ENCODE measurements around the gene IFT25.

The IFT25 gene

DNA sequence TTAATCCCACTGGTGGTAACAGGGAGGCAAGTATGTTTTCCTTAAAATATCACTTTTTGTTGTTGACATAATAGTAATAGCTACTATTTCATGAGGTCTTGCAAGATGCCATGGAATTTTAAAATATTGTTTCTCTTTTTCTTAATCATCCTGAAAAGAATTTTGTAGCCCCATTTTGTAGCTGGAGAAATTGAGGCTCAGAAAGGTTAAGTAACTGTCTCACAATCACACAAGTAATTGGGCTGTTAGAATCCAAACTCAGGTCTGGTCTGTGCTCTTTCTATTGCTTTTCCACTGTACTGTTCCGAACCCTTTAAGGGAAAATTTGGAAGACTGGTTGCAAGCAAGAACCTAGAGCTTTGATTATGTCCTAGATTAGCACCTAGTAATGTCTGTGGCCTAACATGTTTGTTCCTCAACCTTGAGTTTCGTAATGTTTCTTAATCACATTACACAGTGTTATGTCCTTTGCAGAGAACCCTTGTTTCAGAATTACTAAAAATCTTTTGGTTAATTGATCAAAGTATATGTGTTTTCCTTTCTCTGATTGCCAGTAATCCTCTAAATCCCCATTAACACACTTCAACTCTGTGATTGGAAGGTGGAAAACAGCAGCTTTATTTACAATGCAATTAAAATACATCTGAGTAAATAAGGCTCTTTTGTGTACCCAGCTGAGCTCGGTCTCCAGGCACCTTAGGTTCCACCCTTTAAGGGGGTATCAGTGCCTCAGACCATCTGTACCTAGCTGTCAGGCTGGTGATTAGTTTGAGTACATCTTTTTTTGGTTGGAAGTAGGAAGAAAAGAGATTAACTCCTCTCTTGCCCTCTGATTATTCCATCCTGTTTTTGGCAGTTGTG is 11.0 kb upstream of the IFT25 start:
- DNase-seq, result no peak

DNA sequence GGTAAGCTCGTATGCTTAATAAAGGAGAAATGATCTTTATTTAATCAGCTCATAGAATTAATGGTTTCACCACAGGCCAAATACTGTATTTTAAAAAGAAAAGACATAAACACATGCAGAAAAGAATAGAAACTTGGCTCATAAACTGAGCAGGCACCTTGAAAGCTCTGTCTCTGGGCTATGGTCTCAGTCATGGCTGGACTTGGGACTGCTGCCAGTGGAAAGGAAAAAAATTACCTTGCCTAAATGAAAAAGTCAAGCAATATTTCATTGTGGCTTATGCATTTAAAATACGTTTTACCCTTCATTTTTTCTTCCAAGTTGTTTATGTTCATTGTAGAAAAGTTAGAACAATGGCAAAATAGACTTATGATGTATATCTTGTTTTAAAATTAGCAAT is 8.6 kb upstream of the IFT25 start:
- DNase-seq, result no peak

DNA sequence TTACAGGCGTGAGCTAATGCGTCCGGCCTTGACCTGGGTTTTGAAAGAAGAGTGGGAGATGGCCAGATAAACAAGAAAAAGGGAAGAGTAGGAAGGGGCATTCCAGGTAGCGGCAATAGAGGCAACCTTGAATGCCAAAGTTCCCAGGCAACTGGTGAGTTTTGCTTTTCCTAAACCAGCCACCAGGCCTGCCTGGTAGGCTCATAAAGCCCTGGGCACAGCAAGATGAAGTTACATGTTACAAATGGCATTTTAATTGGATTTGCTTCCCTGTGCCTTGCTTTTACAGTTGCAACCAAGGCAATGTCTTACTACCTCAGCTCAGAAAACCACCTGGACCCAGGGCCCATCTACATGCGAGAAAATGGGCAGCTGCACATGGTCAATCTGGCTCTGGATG is 6.2 kb upstream of the IFT25 start:
- DNase-seq, result no peak

DNA sequence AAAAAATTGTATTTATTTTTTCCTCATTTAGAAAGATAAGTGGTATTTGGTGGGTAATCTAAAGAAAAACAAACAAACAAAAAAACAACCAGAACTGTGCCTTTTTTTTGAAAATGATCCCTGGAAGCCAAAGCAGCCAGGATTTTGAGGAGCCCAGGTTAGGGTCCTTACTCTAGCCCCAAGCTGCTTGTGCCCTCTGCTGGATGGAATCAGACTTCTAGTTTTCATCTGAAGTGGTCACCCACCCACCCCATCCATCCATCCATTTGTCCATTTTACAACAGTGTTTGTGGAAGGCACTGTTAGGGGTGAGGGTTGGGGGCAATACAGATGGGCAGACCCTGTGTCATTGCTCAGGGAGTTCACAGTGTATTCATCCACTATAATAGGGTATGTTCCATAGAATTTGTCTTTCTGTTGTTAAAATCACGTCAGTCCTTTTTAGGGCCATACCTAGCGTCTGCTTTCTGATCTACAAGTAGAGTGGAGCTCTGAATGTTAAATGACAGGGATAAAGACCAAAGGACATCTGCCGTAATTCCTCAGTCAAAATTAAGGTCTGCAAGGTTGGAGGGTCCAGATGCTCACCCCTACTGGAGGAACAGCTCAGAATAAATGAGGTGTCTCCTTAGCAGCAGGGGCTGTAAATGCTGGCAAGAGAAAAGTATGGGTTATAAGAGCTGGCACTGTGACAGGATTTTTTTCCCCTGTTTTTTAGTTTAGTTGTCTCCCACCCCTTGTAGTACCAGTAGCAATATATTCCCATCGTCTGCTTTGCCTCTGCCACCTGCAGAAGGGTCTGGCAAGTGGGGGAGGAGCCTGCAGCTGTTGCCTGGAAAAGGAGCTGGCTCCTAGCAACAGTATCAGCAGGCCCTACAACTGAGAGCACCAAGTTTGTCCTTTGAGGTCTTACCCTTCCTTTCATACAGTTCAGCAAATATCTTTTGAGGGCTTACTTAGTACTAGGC is 3.8 kb upstream of the IFT25 start:
- DNase-seq, result peak; percentile 24

DNA sequence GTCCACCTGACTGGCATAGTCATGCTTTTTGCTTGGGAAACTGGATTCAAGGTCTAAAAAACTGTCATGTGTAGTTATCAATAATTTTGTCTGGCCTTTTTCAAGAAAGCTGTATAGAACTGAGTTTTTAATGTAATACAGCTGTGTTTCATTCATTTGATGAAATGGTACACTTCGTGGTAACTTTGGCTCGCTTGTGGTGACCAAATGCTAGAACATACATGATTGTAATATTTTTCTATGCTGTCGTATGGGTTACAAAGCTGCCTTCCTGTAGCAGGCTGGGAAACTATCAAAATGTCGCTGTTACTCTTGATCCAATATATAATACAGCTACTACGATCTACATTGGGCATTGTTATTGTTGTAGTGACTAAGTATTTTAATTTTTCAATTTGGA is 2.8 kb upstream of the IFT25 start:
- no peak for DNase-seq

DNA sequence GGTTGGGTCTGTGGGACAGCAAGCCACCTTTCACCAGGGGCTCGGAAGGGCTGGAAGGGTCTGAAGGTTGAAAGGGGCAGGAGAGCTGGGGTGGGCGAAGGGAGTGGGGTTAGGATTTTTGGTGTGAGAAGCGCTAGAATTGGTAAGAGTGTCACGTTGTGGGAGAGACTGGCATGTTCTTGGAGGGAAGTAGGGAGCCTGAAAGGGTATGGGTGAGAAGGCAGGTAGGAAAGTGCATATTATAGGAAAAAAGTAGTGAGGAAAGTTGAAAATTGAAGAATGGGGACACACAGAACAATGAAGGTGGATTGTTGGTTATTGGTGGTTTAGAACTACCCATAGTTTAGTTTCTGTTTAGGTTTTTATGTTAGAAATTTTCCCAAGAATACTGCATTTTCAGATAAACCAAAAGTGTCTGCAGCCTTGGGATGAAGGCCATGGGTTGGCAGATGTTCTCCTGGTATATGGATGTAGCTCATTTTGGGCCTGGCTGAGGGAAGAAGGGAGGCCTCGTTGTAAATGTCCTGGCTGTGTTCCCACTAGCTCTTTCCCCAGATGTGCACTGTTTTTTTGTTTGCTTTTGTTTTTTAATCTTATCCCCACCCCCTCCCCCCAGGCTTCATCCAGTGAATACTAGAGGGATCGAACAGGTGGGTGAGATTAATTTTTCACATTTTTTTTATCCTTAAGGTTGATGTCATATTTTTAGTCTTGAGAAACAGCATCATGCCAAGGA is 1.8 kb upstream of the IFT25 start:
- DNase-seq, result no peak

DNA sequence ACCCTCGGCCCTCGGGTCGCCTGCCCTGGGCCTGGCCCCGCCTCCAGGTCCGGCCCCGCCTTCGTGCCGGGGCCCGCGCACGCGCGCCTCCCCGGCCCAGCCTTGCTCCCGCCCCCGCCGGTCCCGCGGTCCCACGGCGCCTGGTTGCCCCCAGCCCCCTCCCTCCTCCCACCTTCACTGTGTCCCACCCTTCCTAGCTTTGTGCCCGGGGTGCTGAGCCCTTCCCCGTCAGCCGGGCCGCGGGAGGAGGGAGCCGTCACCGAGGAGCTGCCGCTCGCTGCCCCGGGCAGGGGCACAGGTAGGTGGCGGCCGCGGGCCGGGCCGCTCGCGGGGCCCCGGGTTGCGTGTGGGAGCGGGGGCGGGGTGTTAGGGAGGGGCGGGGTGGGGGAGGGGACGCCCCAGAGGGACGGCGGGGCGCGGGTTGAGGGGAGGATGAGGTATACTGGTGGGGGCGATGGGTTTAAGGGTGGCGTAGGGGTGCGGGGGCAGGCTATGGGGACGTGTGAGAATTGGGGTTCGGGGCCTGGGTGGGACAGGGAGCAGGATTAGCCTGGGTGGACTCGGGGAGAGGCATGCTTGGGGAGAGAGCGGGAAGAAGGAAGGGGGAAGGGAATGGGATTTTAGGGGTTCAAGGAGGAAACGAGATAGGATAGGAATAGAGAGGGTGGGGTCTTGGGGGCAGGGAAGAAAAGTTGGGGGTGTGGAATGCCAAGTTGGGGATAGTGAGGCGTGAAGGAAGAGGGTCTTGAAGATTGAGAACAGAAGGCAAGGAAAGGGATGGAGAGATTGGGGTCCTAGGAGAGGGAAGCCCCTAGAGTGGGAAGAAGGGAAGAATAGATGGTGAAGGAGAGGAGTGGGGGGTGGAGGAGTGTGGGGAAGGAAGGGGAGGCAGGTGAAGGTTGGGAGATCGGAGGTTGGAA is 1.0 kb upstream of the IFT25 start, which contains the start of gene LRRC42:
TSS of gene LRRC42 (plus strand) at position 99 of the 920 bp plus-strand sequence. CDS start 5,650 bp downstream, outside the sequence.
- DNase-seq, result no peak

DNA sequence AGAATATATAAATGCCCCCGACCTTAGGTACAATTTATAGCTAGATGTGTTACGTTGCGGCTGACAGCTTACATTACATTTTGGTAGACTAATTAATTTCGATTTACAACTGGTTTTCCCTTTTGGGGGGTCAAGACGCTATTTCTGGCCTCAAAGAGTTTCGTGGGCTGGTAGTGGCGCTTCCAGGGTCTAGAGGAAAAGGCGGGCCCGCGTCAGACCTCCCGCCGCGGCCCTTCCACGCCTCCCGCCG is 391 bp downstream of the IFT25 start:
- no peak for DNase-seq

DNA sequence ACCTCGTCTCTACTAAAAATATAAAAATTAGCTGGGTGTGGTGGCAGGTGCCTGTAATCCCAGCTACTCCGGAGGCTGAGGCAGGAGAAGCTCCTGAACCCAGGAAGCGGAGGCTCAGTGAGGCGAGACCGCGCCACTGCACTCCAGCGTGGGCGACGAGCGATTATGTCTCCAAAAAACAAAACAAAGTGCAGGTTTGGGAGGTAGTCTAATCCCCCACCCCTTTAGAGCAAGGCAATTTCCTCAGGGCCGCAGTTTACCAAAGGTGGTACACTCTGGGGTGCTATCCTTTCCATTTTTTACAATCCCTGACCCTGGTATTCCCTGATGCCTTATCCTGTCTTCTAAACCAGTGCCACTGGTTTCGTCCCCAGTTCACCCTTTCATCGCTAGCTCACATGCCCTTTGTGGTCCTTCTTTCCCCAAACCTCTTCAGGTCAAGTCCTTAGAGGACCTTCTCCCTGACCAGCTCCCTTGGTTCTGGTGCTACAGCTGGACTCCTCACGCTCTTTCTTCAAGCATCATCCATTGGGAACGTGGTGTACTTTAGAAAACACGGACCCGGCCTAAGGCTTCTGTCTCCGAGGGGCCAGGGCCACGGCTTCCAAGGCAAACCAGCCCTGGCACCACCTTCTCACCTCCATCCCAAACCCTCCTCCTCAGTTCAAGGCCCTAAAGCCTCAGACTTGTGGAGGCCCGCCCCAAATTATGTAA is 873 bp downstream of the IFT25 start:
- no peak for DNase-seq

DNA sequence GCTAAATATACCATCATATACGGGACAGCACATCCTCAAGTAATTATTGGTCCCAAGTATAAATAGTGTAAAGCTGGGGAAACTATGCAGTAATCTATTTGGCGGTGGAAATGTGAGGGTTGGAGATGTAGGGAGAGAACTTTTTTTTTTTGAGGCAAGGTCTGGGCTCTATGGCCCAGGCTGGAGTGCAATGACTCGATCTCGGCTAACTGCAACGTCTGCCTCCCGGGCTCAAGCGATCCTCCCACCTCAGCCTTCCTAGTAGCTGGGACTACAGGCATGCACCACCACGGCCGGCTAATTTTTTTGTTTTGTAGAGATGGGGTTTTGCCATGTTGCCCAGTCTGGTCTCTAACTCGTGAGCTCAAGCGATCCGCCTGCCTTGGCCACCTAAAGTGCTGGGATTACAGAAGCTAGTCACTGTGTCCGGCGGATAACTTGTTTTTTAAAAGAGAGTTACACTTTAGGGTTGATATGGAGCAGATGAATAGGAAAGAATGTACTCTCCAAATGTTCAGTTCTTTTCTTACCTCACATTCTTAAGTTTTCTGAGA is 1.9 kb downstream of the IFT25 start:
- DNase-seq, result no peak

DNA sequence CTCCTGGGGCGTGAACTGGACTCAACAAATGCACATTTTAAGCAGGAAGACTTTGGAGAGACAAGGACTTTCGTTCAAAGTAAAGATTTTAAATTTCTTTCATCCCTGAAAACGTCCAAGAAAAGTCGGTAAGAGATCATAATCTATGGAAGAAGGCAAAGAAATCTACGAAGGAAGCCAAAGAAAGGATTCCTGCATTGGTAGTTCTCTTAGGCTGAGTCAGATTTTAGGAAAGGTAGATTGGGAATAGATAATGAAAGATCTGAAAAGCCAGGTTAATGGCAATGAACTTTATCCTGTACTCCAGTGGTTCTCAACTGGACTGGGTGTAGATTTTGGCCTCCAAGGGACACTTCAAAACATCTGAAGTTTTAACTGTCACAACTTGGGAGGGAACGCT is 2.4 kb downstream of the IFT25 start:
- DNase-seq, result no peak

DNA sequence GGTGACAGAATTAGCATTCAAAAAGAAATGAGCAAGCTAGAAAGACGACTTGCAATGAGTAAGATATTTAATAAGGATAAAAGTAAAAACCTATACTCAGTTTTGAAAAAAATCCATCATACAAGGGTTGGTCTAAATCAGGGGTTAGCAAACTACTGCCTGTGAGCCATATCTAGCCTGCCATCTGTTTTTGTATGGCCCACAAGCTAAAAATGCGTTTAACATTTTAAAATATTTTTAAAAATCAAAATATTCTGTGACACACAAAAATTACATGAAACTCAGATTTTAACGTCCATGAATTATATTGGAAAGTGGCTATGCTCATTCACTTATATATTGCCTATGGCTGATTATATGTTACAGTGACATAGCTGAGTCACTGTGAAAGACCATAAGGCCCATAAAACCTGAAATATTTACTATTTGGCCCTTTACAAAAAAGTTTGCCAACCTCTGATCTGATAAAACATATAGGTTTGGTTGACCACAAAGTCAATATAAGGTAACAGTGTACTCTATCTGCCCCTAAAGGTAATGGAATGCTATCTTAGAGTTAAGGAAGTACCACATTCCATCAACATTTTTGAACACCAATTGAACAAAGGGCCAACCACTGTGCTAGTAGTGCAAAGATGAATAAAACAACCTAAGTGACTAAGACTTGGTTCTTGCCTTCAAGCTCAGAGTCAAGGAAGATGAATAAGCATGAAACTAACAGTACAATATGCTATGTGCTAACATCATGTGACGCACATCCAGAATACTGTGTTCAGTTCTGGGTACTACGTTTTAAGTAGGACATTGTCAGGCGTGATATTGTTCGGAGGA is 3.2 kb downstream of the IFT25 start:
- no peak for DNase-seq

DNA sequence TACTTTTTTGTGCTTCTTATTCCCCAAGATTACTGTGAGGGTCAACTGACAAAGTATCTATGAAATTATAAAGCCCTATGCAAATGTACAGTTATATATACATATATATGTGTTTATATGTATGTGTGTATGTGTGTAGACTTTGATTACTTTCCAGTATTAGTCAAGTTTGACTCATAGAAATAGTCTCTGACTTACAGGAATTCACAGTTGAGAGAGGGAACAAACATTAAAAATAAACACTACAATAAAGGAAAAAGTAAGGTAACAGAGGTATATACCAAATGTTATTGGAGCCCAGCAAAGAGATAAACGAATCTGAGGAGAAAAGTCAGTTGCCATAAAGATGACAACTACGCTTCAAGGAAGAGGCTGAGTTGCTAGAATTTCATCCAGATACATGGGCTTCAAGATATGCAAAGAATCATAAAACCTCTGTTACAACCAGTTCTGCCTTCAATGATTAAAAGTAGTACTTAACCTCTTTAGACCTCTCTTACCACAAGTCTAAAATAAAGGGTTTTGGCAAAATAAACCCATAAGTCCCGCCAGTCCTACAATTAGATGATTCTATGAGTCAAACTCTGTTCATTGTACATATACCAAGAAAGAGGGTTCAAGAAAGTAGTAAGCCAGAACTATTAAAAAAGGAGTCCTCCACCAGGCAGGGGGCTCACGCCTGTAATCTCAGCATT is 7.2 kb downstream of the IFT25 start:
- DNase-seq, result no peak

DNA sequence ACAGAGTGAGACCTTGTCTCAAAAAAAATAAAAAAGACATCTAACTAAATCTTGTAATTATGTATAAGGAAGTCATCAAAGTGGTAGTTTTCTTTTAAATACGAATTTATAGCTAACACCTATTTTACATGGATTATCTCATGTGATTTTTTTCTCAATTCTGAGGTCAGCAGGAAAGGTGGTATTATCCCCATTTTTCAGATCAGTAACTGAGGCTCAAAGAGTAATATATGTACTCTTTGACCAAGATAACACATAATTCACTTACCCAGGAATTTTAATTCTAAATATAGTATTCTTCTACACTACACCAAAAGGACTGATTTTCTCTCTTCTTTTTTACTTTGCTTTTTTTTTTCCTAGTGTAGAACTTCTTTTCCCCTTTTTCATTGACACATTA is 9.1 kb downstream of the IFT25 start:
- no peak for DNase-seq

DNA sequence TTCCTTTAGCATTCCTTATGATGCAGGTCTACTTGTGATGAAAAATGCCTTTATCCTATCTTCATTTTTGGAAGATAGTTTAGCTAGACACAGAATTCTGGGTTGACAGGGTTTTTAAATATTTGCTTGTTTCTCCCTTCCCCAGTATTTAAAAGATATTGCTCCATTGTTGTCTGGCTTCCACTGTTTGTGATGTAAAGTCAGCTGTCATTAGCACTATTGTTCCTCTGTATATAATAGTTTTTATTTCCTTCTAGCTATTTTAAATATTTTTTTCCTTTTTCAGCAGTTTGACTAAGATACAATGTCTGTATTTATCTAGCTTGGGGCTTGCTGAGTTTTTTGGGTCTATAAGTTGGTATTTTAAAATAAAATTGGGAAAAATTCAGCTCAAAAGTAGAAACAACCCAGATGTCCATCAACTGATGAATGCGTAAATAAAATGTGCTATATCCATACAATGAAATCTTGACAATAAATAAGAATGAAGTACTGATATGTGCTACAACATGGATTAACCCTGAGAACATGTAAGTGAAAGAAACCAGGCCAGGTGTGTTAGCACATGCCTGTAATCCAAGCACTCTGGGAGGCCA is 11.2 kb downstream of the IFT25 start:
- DNase-seq, result no peak

DNA sequence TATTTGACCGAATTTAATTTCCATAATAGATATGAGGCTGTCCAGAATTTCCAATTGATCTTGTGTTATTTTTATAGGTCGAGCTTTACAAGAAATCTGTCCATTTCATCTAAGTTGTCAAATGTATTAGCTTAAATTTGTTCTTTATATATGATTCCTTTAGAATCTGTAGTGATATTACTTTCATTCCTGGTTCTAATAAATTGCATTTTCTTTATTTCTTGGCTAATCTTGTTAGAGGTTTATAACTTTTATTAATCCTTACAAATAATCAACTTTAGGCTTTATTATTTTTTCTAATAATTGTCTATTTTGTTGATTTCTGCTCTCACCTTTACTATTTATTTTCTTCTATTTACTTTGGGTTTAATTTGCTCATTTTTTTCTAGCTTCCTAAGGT is 14.0 kb downstream of the IFT25 start:
- DNase-seq, result no peak

DNA sequence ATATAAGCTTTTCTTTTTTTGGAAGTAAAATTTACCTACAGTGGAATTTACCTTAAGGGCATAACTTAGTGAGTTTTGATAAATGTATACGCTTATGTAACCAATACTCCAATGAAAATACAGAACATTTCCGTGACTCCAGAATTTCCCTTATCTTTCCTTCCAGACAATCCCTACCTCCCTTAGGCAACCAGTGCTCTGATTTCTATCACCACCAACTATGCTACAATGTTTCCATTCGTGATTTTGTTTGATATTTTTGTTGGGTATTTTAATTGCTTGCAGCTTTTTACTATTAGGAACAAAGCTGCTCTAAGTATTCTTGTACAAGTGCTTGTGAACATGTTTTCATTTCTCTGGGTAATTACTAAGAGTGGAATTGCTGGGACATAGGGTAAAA is 14.6 kb downstream of the IFT25 start:
- no peak for DNase-seq

DNA sequence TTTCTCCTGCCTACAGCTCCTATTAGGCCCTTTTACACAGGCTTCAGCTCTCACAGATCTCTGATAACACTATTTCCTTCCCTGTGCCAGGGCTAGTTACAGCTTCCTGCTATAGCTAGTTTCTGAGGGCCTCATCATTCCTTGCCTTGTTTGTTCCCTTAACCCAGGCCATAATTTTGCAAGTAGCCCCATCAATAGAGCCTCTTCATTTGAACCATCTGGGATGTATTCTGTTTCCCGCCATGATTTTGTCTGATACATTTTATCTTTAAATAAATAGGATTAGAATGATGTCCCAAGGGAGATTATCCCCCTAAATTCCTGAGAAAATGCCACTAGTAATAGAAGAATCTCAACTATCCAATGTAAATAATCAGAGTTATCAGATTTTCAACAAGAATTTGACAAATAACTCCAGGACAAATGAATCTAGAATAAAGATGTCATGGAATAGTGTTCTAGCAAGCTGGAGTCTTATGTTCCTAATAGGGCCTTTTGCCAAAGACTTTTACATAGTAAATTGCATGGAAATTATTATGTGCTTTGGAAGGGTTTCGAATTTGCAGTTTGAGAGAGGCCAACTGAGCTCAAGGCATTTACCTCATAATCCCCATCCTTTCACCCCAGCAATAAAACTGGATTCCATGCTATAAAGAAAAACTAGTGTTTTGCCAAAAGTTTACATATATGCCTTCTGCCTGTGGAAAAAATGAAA is 16.1 kb downstream of the IFT25 start:
- DNase-seq, result no peak

Data from NCI-H526 treated with DMSO at 0.1 percent for 48 hours (cell line).